ENCODE data around the gene EVL.
A peak's percentile ranks its signal among the peaks of the same experiment; 100 is the strongest.

DNA sequence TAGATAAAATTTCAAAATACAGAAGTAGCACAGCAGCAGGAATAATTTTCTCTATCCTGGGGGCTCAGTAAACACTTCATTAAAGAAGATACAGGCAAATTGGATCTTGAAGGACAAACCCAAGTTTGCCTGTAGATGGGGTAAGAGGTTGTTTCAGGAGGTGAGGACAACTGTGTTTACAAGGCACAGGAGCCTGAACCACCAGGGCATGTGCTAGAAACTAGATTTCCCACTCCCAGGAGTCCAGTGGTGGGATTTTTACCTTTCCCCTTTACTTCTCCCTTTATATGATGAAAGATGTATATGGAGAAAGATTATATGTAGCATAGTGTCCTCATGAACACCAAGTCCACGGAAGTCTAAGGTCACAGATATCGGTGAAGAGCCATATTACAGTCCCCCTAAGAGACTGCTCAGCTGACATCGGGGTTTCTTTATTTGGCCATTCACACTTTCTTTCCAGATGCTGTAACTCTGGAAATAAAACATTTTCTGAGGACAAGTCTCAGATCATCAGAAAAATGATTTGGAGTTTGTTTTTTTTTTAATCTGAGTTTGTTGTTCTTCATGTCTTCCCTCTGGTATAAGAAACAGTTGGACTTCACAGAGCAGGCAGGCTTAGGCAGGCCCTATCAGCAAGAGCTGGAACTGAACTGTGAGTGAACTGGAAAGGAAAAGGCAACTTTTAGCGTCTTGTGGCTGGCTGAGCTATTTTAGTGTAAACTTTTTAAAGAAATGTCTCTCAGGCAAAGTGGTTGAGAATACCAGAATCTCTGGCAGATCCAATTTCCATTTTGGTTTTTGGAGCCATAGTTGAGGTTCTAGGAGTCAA lies 8.0 kb upstream of the EVL start:
- no peak for TF ChIP-seq POLR2A (IDR thresholded peaks at IDR 0.05)
- TF ChIP-seq, protein P1, sequence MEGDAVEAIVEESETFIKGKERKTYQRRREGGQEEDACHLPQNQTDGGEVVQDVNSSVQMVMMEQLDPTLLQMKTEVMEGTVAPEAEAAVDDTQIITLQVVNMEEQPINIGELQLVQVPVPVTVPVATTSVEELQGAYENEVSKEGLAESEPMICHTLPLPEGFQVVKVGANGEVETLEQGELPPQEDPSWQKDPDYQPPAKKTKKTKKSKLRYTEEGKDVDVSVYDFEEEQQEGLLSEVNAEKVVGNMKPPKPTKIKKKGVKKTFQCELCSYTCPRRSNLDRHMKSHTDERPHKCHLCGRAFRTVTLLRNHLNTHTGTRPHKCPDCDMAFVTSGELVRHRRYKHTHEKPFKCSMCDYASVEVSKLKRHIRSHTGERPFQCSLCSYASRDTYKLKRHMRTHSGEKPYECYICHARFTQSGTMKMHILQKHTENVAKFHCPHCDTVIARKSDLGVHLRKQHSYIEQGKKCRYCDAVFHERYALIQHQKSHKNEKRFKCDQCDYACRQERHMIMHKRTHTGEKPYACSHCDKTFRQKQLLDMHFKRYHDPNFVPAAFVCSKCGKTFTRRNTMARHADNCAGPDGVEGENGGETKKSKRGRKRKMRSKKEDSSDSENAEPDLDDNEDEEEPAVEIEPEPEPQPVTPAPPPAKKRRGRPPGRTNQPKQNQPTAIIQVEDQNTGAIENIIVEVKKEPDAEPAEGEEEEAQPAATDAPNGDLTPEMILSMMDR (IDR thresholded peaks at IDR 0.05), result peak in 3 of 5 experiments; percentile 12 to 26 (median 13)
